Measurements from ENCODE around the gene ADCY9. TPM values are rescaled to one million over a fixed set of nuclear protein-coding genes. Genes with fewer than 3 reads are reported as not detected.
"Not testable (repeated sequence)": the region's sequence is repeated elsewhere in the genome, so short reads cannot be mapped to it uniquely, and the experiment has no call there.

ADCY9 gene
- total and polyA plus RNA-seq, 4 donors = 12.7 to 37.6 (median 17.6) TPM

DNA sequence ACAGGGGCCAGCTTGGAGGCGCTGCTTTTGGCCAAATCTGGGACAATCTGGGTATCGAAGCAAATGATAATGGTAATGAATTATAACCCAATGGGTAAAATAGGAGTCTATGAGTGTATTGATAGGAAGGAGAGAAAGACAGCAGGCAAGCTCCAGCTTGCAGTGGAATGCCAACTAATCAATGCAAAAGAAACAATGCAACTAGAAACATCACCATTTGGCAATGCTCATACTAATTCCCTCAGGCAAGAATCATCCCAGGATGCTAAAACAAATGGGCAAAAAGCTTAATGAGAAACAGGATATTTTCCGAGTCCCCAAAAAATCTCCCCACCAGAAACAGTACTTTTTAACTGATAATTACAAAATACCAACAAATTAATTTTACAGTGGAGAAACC is 64.7 kb downstream of the ADCY9 start:
- TF ChIP-seq, protein P1, sequence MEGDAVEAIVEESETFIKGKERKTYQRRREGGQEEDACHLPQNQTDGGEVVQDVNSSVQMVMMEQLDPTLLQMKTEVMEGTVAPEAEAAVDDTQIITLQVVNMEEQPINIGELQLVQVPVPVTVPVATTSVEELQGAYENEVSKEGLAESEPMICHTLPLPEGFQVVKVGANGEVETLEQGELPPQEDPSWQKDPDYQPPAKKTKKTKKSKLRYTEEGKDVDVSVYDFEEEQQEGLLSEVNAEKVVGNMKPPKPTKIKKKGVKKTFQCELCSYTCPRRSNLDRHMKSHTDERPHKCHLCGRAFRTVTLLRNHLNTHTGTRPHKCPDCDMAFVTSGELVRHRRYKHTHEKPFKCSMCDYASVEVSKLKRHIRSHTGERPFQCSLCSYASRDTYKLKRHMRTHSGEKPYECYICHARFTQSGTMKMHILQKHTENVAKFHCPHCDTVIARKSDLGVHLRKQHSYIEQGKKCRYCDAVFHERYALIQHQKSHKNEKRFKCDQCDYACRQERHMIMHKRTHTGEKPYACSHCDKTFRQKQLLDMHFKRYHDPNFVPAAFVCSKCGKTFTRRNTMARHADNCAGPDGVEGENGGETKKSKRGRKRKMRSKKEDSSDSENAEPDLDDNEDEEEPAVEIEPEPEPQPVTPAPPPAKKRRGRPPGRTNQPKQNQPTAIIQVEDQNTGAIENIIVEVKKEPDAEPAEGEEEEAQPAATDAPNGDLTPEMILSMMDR (IDR thresholded peaks at IDR 0.05; ENCODE audit: control extremely low read depth, extremely low read depth) = no peak
- Histone ChIP-seq H3K4me1 (ENCODE audit: control insufficient read depth in 5 of 5, insufficient read depth in 5 of 5, low read length in 5 of 5) (peaks cover 14 to 23% (median 20%) of the 10 kb centered on the region in 5 donors), H3K9me3 (ENCODE audit: control insufficient read depth in 4 of 4, insufficient read depth in 3 of 4, low read length in 3 of 4) (no peaks in the 10 kb centered on the region), H3K27ac (ENCODE audit: low read depth in 1 of 2, low read length in 1 of 2) (no peak overlapping the region), H3K4me3 (no peak overlapping the region), H3K36me3 (ENCODE audit: control insufficient read depth in 4 of 4, insufficient read depth in 4 of 4, low read length in 4 of 4) (no peaks in the 10 kb centered on the region), H3K27me3 (ENCODE audit: control insufficient read depth in 3 of 3, insufficient read depth in 3 of 3, low read length in 2 of 3) (no peaks in the 10 kb centered on the region), H3K9ac (ENCODE audit: insufficient read depth in 1 of 2, low read length in 2 of 2) (no peak overlapping the region)
- DNase-seq = no peak
- ATAC-seq (ENCODE audit: insufficient read depth, low FRiP score) = no peak
- 96 to 98% methylated on average over 3 of the region's 3 CpGs for WGBS, 2 donors

- no peaks in the 10 kb centered on the region for H3K27me3 ChIP-seq (ENCODE audit: control insufficient read depth in 3 of 3, insufficient read depth in 3 of 3, low read length in 2 of 3)
- DNase-seq (no peak), ATAC-seq (ENCODE audit: insufficient read depth, low FRiP score) (no peak)
- H3K9me3 ChIP-seq (ENCODE audit: control insufficient read depth in 4 of 4, insufficient read depth in 3 of 4, low read length in 3 of 4) = no peaks in the 10 kb centered on the region
- no peak overlapping the region for H3K27ac ChIP-seq (ENCODE audit: low read depth in 1 of 2, low read length in 1 of 2)
- peaks cover 0 to 2% (median 0%) of the 10 kb centered on the region in 4 donors for H3K36me3 ChIP-seq (ENCODE audit: control insufficient read depth in 4 of 4, insufficient read depth in 4 of 4, low read length in 4 of 4)
- TF ChIP-seq, protein P1 (IDR thresholded peaks at IDR 0.05; ENCODE audit: control extremely low read depth, extremely low read depth) = no peak
- 94 to 96% methylated on average over 8 of the region's 8 CpGs for WGBS, 2 donors
- H3K4me1 ChIP-seq (ENCODE audit: control insufficient read depth in 5 of 5, insufficient read depth in 5 of 5, low read length in 5 of 5) = peaks cover 12 to 29% (median 22%) of the 10 kb centered on the region in 5 donors
- H3K4me3 ChIP-seq = no peak overlapping the region
- no peak overlapping the region for H3K9ac ChIP-seq (ENCODE audit: insufficient read depth in 1 of 2, low read length in 2 of 2)
Observed at GRCh38 chr16:4049031-4049430, 67.2 kb downstream of the ADCY9 start.

DNA sequence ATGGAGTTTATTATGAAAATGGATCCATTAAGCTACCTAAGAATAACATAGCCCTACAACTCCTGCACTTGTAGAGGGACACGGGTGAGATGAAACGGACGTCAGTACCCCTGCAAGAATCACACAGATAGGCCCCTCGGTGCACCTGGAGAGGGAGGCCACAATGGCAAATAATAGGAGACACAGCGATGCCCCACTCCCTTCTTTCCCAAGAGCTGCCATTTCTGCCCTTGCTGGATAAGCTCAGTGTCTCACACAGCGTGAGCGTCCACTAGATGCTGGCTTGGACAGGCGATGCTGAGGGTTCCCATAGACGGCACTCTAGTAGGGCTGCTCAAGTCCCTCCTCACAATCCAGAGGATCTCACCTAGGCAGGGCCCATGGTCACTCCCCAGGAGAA is 67.8 kb downstream of the ADCY9 start:
- Histone ChIP-seq H3K36me3 (ENCODE audit: control insufficient read depth in 4 of 4, insufficient read depth in 4 of 4, low read length in 4 of 4) (peaks cover 0 to 2% (median 0%) of the 10 kb centered on the region in 4 donors), H3K4me1 (ENCODE audit: control insufficient read depth in 5 of 5, insufficient read depth in 5 of 5, low read length in 5 of 5) (peaks cover 12 to 24% (median 19%) of the 10 kb centered on the region in 5 donors), H3K9me3 (ENCODE audit: control insufficient read depth in 4 of 4, insufficient read depth in 3 of 4, low read length in 3 of 4) (no peaks in the 10 kb centered on the region), H3K4me3 (no peak overlapping the region), H3K27ac (ENCODE audit: low read depth in 1 of 2, low read length in 1 of 2) (no peak overlapping the region), H3K27me3 (ENCODE audit: control insufficient read depth in 3 of 3, insufficient read depth in 3 of 3, low read length in 2 of 3) (no peaks in the 10 kb centered on the region), H3K9ac (ENCODE audit: insufficient read depth in 1 of 2, low read length in 2 of 2) (no peak overlapping the region)
- ATAC-seq (ENCODE audit: insufficient read depth, low FRiP score) (no peak), DNase-seq (no peak)
- TF ChIP-seq, protein P1 (IDR thresholded peaks at IDR 0.05; ENCODE audit: control extremely low read depth, extremely low read depth) = no peak
- 93 to 94% methylated on average over 9 of the region's 9 CpGs for WGBS, 2 donors

- DNase-seq (no peak), ATAC-seq (ENCODE audit: insufficient read depth, low FRiP score) (no peak)
- Histone ChIP-seq H3K9ac (ENCODE audit: insufficient read depth in 1 of 2, low read length in 2 of 2) (no peak overlapping the region), H3K27ac (ENCODE audit: low read depth in 1 of 2, low read length in 1 of 2) (no peak overlapping the region), H3K4me3 (no peak overlapping the region), H3K4me1 (ENCODE audit: control insufficient read depth in 5 of 5, insufficient read depth in 5 of 5, low read length in 5 of 5) (peaks cover 3 to 12% (median 6%) of the 10 kb centered on the region in 5 donors), H3K36me3 (ENCODE audit: control insufficient read depth in 4 of 4, insufficient read depth in 4 of 4, low read length in 4 of 4) (peaks cover 0 to 2% (median 0%) of the 10 kb centered on the region in 4 donors), H3K27me3 (ENCODE audit: control insufficient read depth in 3 of 3, insufficient read depth in 3 of 3, low read length in 2 of 3) (no peaks in the 10 kb centered on the region), H3K9me3 (ENCODE audit: control insufficient read depth in 4 of 4, insufficient read depth in 3 of 4, low read length in 3 of 4) (no peaks in the 10 kb centered on the region)
- TF ChIP-seq, protein P1 (IDR thresholded peaks at IDR 0.05; ENCODE audit: control extremely low read depth, extremely low read depth) = no peak
- 89 to 94% methylated on average over 8 of the region's 8 CpGs for WGBS, 2 donors
Observed at GRCh38 chr16:4046221-4046620, 70.0 kb downstream of the ADCY9 start.

DNA sequence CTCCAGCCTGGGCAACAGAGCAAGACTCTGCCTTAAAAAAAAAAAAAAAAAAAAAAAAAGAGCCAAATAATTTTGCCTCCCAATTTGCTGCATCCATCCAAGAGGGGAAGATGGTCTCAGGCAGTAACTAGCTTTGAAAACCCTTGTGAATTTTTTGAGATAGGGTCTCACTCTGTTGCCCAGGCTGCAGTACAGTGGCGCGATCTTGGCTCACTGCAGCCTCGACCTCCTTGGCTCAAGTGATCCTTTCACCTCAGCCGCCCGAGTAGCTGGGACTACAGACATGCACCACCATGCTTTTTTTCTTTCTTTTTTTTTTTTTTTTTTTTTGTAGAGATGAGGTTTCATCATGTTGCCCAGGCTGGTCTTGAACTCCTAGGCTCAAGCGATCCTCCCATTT is 70.7 kb downstream of the ADCY9 start:
- DNase-seq; H3K9ac ChIP-seq (ENCODE audit: insufficient read depth in 1 of 2, low read length in 2 of 2): not testable (repeated sequence)

More for the DNA sequence above, 70.7 kb downstream of the ADCY9 start:
- not testable (repeated sequence) for H3K27ac ChIP-seq (ENCODE audit: low read depth in 1 of 2, low read length in 1 of 2); H3K9me3 ChIP-seq (ENCODE audit: control insufficient read depth in 4 of 4, insufficient read depth in 3 of 4, low read length in 3 of 4); H3K27me3 ChIP-seq (ENCODE audit: control insufficient read depth in 3 of 3, insufficient read depth in 3 of 3, low read length in 2 of 3); H3K4me3 ChIP-seq; H3K36me3 ChIP-seq (ENCODE audit: control insufficient read depth in 4 of 4, insufficient read depth in 4 of 4, low read length in 4 of 4); ATAC-seq (ENCODE audit: insufficient read depth, low FRiP score)
- H3K4me1 ChIP-seq (ENCODE audit: control insufficient read depth in 5 of 5, insufficient read depth in 5 of 5, low read length in 5 of 5) = peaks cover 3 to 12% (median 6%) of the 10 kb centered on the region in 5 donors
- WGBS, 2 donors = 96 to 97% methylated on average over 6 of the region's 6 CpGs
